Suprapubic skin (tissue), 4 donors: Measurements from ENCODE around the gene GATAD2B.

Experiments
- CTCF ChIP-seq, 2 donors: fragments of 200-600 bp in 1 of 2; fragments of 450-650 bp in 1 of 2; sonication (generic) in 1 of 2; IDR thresholded peaks; one replicate each; pipeline ENCODE4 v1.5.1; 2016 to 2019; ENCODE audit warnings: antibody characterized with exemption in 2 of 2, mild to moderate bottlenecking in 1 of 2, moderate library complexity in 1 of 2
- EP300 ChIP-seq: sonication (generic); formaldehyde crosslinking; IDR thresholded peaks from one replicate; pipeline ENCODE4 v1.6.1; 2017; ENCODE audit warnings: antibody characterized with exemption
- POLR2AphosphoS5 ChIP-seq, 3 donors: sonication (generic); formaldehyde crosslinking; IDR thresholded peaks; one replicate each; pipeline ENCODE4 v1.6.1; 2017; ENCODE audit warnings: antibody characterized with exemption in 3 of 3

- no peak for TF ChIP-seq CTCF (IDR thresholded peaks at IDR 0.05)
- no peak for TF ChIP-seq EP300
- TF ChIP-seq POLR2AphosphoS5 (IDR thresholded peaks at IDR 0.05): no peak
Observed at GRCh38 chr1:153770797-153771196, 152.0 kb downstream of the GATAD2B start.
